NCI-H526 treated with DMSO at 0.1 percent for 48 hours (cell line): ENCODE results near the gene HBB.

Experiments used
- DNase-seq: peaks from one replicate; lab custom pipeline; 2025; lab: John Stamatoyannopoulos, UW

The HBB gene

DNA sequence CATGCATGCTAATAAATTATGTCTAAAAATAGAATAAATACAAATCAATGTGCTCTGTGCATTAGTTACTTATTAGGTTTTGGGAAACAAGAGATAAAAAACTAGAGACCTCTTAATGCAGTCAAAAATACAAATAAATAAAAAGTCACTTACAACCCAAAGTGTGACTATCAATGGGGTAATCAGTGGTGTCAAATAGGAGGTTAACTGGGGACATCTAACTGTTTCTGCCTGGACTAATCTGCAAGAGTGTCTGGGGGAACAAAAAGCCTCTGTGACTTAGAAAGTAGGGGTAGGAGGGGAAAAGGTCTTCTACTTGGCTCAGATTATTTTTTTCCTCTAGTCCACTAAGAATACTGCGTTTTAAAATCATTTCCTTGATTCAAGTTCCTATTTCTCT, 810 bp upstream of the HBB start:
- DNase-seq = no peak

DNA sequence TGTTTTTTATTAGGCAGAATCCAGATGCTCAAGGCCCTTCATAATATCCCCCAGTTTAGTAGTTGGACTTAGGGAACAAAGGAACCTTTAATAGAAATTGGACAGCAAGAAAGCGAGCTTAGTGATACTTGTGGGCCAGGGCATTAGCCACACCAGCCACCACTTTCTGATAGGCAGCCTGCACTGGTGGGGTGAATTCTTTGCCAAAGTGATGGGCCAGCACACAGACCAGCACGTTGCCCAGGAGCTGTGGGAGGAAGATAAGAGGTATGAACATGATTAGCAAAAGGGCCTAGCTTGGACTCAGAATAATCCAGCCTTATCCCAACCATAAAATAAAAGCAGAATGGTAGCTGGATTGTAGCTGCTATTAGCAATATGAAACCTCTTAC, 1.4 kb downstream of the HBB start:
- DNase-seq = no peak

DNA sequence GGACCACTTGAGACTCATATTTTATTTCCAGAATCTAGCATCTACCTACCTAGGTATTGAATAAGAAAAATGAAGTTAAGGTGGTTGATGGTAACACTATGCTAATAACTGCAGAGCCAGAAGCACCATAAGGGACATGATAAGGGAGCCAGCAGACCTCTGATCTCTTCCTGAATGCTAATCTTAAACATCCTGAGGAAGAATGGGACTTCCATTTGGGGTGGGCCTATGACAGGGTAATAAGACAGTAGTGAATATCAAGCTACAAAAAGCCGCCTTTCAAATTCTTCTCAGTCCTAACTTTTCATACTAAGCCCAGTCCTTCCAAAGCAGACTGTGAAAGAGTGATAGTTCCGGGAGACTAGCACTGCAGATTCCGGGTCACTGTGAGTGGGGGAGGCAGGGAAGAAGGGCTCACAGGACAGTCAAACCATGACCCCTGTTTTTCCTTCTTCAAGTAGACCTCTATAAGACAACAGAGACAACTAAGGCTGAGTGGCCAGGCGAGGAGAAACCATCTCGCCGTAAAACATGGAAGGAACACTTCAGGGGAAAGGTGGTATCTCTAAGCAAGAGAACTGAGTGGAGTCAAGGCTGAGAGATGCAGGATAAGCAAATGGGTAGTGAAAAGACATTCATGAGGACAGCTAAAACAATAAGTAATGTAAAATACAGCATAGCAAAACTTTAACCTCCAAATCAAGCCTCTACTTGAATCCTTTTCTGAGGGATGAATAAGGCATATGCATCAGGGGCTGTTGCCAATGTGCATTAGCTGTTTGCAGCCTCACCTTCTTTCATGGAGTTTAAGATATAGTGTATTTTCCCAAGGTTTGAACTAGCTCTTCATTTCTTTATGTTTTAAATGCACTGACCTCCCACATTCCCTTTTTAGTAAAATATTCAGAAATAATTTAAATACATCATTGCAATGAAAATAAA, 2.1 kb downstream of the HBB start:
- DNase-seq = no peak

DNA sequence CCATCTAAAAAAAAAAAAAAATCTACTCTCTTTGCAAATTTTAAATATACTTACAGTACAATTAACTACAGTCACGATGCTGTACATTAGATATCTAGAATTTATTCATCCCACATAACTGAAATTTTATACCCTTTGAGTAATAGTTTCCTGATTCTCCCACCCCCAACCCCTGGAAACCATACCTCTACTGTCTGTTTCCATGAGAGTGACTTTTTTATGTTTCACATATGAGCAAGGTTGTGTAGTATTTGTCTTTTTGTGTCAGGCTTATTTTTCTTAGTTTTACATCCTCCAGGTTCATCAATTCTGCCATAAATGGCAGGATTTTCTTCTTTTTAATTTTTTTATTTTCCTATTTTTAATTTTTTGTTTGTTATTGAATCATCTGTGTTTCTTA, 3.2 kb downstream of the HBB start:
- DNase-seq = no peak

DNA sequence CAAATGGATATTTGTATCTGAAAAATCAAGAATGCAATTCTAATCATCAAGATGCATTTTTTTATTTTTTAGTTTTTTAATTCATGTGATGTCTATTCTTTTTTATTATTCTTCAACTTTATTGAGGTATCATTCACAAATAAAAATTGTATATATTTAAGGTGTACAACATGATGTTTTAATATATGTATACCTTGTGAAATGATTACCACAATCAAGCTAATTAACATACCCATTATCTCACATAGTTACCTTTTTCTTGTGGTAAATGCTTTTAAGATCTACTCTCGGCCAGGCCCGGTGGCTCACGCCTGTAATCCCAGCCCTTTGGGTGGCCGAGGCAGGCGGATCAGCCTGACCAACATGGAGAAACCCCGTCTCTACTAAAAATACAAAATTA, 3.7 kb downstream of the HBB start:
- DNase-seq = no peak

DNA sequence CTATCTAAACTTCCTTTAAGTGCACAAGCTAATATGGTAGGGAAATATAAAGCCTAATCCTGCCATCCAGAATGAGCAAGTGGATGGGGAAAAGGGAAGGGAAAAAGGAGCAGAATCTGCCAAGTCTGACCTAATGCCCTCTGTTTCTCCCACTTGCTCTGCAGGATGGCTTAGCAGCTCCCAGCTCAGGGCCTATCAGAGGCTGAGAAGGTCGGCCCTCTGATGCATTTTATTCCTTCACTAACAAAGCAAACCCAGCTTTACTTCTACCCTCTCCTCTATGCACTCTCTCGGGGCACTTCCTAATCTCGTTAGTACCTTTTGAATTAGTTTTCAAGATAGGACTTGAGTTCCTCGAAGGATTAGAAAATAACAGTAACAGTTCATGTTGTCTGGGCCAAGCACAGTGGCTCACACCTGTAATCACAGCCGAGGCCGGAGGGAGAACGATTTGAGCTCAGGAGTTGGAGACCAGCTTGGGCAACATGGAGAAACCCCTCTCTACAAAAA, 16.4 kb downstream of the HBB start:
- DNase-seq = no peak

DNA sequence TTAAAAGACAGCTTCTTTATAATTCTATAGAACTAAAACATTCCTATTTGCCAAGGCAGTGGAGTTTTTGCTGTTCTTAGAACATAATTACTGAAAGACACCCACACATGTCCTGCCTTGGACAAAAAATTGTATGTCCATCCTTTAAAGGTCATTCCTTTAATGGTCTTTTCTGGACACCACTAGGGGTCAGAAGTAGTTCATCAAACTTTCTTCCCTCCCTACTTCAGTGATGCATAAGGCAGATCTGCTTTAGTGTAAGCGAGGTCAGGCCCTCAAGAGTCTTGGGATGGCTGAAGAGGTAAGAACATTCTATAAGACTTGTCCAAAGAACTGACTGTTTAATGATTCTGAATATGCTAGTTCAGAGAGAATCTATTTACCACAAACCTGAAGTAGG, 22.1 kb downstream of the HBB start:
- DNase-seq = no peak

DNA sequence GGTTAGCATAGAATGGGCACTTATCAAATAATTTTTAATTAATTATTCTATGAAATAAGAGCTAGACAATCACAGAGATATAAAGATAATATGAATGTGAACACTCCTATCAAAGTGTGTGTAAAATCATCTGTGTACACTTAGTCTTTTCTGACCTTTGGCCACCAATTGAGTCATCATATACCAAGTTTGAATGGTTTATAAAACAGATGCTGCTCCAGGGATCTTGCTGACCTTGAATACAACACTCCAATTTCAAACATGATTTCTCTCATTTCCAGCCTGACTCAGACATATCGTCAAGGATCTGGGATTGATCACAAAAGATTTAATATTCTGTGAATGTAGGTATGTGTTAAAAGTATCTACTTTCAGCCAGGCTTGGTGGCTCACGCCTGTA, 23.5 kb downstream of the HBB start:
- DNase-seq = no peak

DNA sequence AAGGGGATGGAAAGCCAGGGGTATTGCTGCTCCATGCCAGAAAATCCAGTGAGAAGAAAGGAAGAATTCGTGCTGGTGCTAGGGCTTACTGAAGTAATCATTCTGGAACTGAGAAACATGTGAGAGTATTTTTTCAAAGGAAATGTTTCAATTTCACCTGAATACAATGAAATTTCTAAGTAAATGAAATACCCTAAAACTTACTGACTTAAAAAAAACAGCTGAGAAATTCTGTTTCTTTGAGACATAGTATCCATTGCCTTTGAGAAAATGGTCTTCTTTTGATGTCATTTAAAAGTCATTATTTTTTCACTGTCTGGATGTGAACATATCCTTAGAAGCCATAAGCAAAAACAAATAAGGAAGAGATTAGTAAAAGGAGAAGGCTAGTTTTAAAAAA, 26.3 kb downstream of the HBB start, which contains the start of gene OR51V1:
Gene OR51V1 (minus strand): TSS at position 101 of the 400 bp plus-strand sequence. CDS start 0 bp downstream, at position 101.
- no peak for DNase-seq

DNA sequence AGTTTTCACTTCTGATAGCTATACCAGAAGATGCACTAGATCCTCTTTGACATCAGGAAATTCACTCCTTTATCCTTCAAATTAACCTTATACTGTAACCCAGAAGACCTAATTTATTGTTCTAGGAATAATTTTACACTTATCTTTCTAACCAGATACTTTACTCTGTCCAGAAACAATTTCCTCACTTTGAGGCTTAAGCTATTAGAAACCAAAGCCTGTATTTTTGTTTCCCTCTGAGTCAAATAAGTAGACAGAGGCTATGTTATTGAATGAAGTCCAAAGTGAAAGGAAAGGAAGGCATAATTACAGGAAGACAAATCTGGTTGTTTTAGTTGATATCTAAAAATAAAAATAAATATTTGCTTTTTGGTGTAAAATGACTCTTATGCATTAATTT, 28.6 kb downstream of the HBB start:
- no peak for DNase-seq

DNA sequence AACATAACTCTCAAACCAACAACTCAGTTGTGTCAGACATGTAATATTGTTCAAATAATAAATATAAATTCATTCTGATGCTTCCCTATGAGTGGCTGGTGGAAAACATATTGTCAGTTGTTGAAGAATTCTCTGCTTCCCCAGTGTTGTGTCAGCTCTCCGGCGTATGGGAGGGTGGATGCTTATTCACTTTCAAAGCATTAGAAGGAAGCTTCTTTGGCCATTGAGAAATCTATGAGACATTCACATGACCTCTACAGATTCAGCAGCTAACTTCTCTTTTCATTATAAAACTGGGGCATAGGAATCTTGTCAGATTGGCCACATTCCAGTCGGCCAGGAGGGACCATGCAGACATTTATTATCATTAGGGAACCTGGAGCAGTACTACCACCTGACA, 29.3 kb downstream of the HBB start:
- DNase-seq = no peak

DNA sequence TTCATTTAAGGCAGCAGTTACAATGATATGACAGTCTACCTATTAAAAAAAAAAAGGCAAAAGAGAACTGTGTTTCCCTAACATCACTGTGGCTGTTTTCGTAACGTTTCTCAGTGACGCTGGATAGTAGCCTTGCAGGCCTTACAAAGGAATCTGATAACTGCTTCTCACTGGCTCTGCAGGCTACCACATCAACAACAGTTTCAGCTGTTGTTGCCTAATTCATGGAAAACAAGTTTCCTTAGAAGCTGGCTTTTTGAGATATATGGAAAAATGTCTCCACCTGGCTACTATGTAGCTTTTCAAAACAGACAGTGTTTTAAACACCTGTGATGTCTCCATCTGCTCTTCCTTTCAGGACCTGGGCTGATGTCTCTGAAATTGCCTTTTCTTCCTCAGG, 30.1 kb downstream of the HBB start:
- no peak for DNase-seq

DNA sequence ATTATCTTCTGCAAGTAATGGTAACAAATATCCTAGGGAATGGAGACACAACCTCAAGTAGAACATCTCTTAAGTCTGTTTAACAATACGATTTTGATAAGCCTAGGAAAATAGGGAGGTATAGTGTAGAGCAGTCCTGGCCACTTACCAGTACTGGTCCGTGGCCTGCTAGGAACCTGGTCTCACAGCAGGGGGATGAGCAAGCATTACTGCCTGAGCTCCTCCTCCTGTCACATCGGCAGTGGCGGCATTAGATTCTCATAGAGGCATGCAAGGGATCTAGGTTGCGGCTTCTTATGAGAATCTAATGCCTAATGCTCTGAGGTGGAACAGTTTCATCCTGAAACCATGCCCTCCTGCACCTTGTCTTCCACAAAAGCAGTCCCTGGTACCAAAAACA, 30.8 kb downstream of the HBB start:
- no peak for DNase-seq

DNA sequence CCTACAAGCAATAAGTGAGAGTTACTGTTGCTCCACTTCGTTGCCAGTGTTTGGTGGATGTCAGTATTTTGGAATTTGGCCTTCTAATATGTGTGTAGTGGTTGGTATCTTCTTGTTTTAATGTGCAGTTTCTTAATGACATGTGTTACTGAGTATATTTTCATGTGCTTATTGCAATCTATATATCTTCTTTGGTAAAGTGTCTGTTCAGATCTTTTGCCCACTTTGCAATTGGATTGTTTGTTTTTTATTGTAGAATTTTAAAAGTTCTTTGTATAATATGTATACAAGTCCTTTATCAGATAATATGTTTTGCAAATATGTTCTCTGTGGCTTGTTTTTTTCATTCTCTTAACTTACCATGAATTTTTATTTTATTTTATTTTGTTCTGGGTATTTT, 34.1 kb downstream of the HBB start:
- no peak for DNase-seq

DNA sequence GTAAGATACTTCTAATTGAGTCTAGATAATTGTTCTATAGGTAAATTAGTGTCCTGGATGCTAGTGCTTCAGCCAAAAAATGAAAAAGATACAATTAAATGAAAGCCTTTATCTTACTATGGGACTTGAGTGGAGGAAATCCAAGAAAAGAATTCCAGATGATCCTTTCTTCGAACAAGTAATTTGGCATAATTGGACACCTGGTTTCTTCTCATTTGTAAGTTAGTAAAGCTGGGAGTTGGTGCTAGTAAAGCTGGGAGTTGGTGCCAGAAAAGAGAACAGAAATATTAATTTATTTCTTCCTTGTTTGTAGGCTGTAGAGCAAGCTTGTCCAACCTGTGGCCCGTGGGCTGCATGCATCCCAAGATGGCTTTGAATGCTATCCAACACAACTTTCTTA, 38.7 kb downstream of the HBB start:
- DNase-seq = no peak

DNA sequence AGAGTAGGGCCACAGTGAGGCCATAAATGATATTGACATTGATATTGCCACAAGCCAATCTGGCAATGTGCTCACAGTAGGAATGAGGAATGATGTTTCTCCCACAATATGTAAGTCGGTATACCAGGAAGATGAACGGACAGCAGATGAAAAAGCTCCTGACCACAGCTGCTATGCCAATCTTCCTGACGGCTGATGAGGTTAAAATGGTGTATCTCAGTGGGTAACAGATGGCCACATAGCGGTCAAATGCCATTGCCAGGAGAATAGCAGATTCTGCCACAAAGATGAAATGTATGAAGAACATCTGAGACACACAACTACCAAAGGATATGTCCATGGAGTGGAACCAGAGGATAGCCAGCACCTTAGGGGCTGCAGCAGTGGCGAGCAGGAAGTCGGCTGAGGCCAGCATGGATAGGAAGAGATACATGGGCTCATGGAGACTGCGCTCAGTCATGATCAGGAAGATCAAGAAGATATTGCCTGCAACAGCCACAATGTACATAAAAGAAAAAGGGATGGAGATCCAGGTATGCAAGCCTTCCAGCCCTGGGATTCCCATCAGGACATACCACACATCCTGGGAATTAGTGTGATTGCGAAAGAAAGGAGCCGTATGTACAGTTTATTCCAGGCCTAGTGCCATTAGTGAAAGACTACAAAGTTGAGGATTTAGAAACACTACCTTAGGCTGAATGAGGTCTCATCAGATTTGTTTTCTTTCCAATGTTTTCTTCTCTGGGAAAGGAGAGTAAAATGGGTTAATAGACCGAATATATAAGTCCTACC, 48.6 kb downstream of the HBB start:
- DNase-seq = no peak
